HG03575 (cell line): ENCODE results near the gene MINAR1.

ENCODE experiments used
- ATAC-seq: cut with Tn5 transposase; IDR thresholded peaks from one replicate; pipeline ENCODE4 v1.9.1; 2021; ENCODE audit not compliant: unreplicated experiment, insufficient number of reproducible peaks, low FRiP score; ENCODE audit errors: extremely low read depth

Gene MINAR1

GRCh38 chr15:79427781-79428598 lies 4.1 kb upstream of the MINAR1 start:
- ATAC-seq = no peak

- ATAC-seq = no peak
These were observed 1.1 kb upstream of the MINAR1 start for GRCh38 chr15:79430901-79431635.

GRCh38 chr15:79432345-79433275 lies 474 bp downstream of the MINAR1 start:
- no peak for ATAC-seq

- ATAC-seq = no peak
These were observed 1.3 kb downstream of the MINAR1 start for GRCh38 chr15:79433276-79433990.

GRCh38 chr15:79434361-79434760 lies 2.2 kb downstream of the MINAR1 start:
- no peak for ATAC-seq

GRCh38 chr15:79436037-79436780 lies 4.1 kb downstream of the MINAR1 start:
- no peak for ATAC-seq

- ATAC-seq = no peak
These were observed 5.3 kb downstream of the MINAR1 start for GRCh38 chr15:79437275-79438000.

GRCh38 chr15:79439236-79439635 lies 7.1 kb downstream of the MINAR1 start:
- ATAC-seq = no peak

- no peak for ATAC-seq
These were observed 8.3 kb downstream of the MINAR1 start for GRCh38 chr15:79440355-79440908.

GRCh38 chr15:79442911-79443310 lies 10.8 kb downstream of the MINAR1 start:
- ATAC-seq = no peak

GRCh38 chr15:79447060-79447459 lies 14.9 kb downstream of the MINAR1 start:
- no peak for ATAC-seq

- ATAC-seq = no peak
These were observed 18.5 kb downstream of the MINAR1 start for GRCh38 chr15:79450648-79451047.

- no peak for ATAC-seq
These were observed 19.3 kb downstream of the MINAR1 start for GRCh38 chr15:79451361-79451999.

GRCh38 chr15:79452244-79453051 lies 20.3 kb downstream of the MINAR1 start:
- no peak for ATAC-seq

GRCh38 chr15:79453446-79453845 lies 21.3 kb downstream of the MINAR1 start:
- no peak for ATAC-seq

GRCh38 chr15:79454063-79454462 lies 21.9 kb downstream of the MINAR1 start:
- ATAC-seq = no peak
